GM23248 (cell line): ENCODE measurements around the gene KCNMA1. TPM values are rescaled to one million over a fixed set of nuclear protein-coding genes. Genes with fewer than 3 reads are reported as not detected.

ENCODE experiments used
- DNase-seq: peaks from one replicate; pipeline ENCODE4 v3.0.0-alpha.2; 2015
- H2AFZ ChIP-seq: fragments of 200-600 bp; sonication (generic); 2 replicates; pipeline ENCODE4 v1.6.1; 2016; ENCODE audit warnings: antibody characterized with exemption
- H3F3A ChIP-seq: fragments of 200-600 bp; sonication (generic); 2 replicates; pipeline ENCODE4 v1.6.1; 2016; ENCODE audit warnings: mild to moderate bottlenecking, antibody characterized with exemption, mixed run types; ENCODE audit not compliant: insufficient read depth
- H3K27ac ChIP-seq: fragments of 200-600 bp; sonication (generic); 2 replicates; pipeline ENCODE4 v1.5.1; 2016; ENCODE audit warnings: mild to moderate bottlenecking
- H3K27me3 ChIP-seq: fragments of 200-600 bp; sonication (generic); replicated peaks from 2 replicates; pipeline ENCODE4 v1.6.1; 2016; ENCODE audit warnings: mild to moderate bottlenecking; ENCODE audit not compliant: insufficient read depth
- H3K36me3 ChIP-seq: fragments of 200-600 bp; sonication (generic); 2 replicates; pipeline ENCODE4 v1.6.1; 2016; ENCODE audit warnings: low read depth, mild to moderate bottlenecking
- H3K4me1 ChIP-seq: fragments of 200-600 bp; sonication (generic); 2 replicates; pipeline ENCODE4 v1.6.1; 2016; ENCODE audit warnings: mild to moderate bottlenecking; ENCODE audit not compliant: insufficient read depth
- H3K4me2 ChIP-seq: fragments of 200-600 bp; sonication (generic); one replicate; pipeline ENCODE4 v1.6.1; 2016; ENCODE audit warnings: mild to moderate bottlenecking; ENCODE audit not compliant: unreplicated experiment
- H3K4me3 ChIP-seq: fragments of 200-600 bp; sonication (generic); 2 replicates; pipeline ENCODE4 v1.5.1; 2016; ENCODE audit warnings: mild to moderate bottlenecking
- H3K79me2 ChIP-seq: fragments of 200-600 bp; sonication (generic); 2 replicates; pipeline ENCODE4 v1.6.1; 2016; ENCODE audit warnings: mild to moderate bottlenecking; ENCODE audit not compliant: insufficient read depth
- H3K9ac ChIP-seq: fragments of 200-600 bp; sonication (generic); 2 replicates; pipeline ENCODE4 v1.6.1; 2016; ENCODE audit warnings: mild to moderate bottlenecking
- H3K9me2 ChIP-seq: fragments of 200-600 bp; sonication (generic); 2 replicates; pipeline ENCODE4 v1.6.1; 2016; ENCODE audit warnings: mixed run types, mild to moderate bottlenecking, moderate library complexity; ENCODE audit not compliant: insufficient read depth
- H3K9me3 ChIP-seq: fragments of 200-600 bp; sonication (generic); one replicate; pipeline ENCODE4 v1.6.1; 2017; ENCODE audit warnings: low read depth
- H4K20me1 ChIP-seq: fragments of 200-600 bp; sonication (generic); 2 replicates; pipeline ENCODE4 v1.6.0; 2016; ENCODE audit not compliant: insufficient read depth
- EZH2 ChIP-seq: fragments of 200-600 bp; sonication (generic); IDR thresholded peaks from 2 replicates; pipeline ENCODE4 v1.6.1; 2018; ENCODE audit warnings: antibody characterized with exemption, mild to moderate bottlenecking; ENCODE audit not compliant: insufficient read depth, poor library complexity, severe bottlenecking
- EZH2phosphoT487 ChIP-seq: fragments of 200-600 bp; sonication (generic); IDR thresholded peaks from 2 replicates; pipeline ENCODE4 v1.6.1; 2018; ENCODE audit warnings: antibody characterized with exemption, moderate library complexity, mild to moderate bottlenecking, low read depth; ENCODE audit not compliant: insufficient read depth
- WGBS, 2 experiments: methylation state at CpG; one replicate each; pipeline ENCODE4 v1.1.6; 2015 to 2017; ENCODE audit warnings: low lambda C conversion rate in 2 of 2, low coverage in 1 of 2; ENCODE audit errors: missing lambda C conversion rate in 2 of 2; 5-methylcytosine and 5-hydroxymethylcytosine counted together
- in situ Hi-C: fragments of 300-500 bp; cut with MboI; formaldehyde crosslinking; loops from 2 replicates; pipeline ENCODE4 v1.15.0; 2020
- polyA plus RNA-seq: library from polyadenylated mRNA; unstranded; fragments of >200 nt; fragmentation: Nextera tagmentation; extraction: Ambion mirVana; gene quantifications from 2 replicates; pipeline ENCODE4 v1.2.1, GENCODE V29; 2016
- total RNA-seq: library from RNA; depleted of rRNA; stranded (reverse); fragments of >200 nt; shearing (Covaris generic); gene quantifications from 2 replicates; pipeline ENCODE4 v1.2.3, GENCODE V29; 2014

Gene KCNMA1
- total and polyA plus RNA-seq, 2 experiments from 2014 or later: 14.2 to 25.1 TPM

DNA sequence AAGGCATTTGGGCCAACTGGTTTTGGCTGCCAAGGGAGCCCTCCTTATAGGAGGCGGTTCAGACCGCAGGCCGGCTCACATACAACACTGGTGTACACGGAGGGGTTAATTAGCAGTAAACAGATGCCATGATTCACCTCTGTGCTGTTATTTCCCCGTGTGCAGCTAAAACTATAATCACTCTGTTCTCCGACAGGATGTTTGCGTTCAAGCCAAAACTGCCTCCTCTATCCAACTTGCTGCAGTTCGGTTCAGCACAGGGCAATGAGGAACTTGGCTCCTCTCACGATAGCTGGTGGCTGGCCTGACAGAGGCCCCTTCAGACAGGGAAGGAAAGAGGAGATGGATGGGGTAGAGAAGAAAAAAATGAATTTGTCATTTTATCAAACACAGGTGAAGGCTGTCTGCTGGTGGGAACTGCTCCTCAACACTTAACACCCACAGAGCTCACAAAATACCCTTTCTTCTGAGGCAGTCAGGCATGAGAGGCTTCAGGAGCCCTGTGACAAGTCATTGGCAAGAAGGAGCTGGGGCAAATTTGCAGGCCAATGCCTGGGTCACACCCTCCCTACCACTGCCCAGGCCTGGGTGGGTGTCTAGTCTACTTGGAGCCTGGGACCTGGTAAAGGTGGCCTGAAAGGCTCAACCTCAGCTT is 24.0 kb downstream of the KCNMA1 start:
- no peak for DNase-seq
- Histone ChIP-seq H3K4me3 (no peak overlapping the region), H3K27me3 (no peaks in the 10 kb centered on the region), H2AFZ (no peak overlapping the region), H3K79me2 (peaks cover 15% of the 10 kb centered on the region), H3K36me3 (no peaks in the 10 kb centered on the region), H3K9me3 (no peaks in the 10 kb centered on the region), H3K4me2 (no peak overlapping the region), H3K9me2 (no peaks in the 10 kb centered on the region), H4K20me1 (no peaks in the 10 kb centered on the region), H3K27ac (no peak overlapping the region), H3K9ac (no peak overlapping the region), H3K4me1 (no peaks in the 10 kb centered on the region), H3F3A (no peaks in the 10 kb centered on the region)
- TF ChIP-seq EZH2 (no peak), EZH2phosphoT487 (no peak)
- in situ Hi-C loops: no loop called here
- WGBS, 2 experiments: 74% methylated on average over 9 of the region's 9 CpGs

DNA sequence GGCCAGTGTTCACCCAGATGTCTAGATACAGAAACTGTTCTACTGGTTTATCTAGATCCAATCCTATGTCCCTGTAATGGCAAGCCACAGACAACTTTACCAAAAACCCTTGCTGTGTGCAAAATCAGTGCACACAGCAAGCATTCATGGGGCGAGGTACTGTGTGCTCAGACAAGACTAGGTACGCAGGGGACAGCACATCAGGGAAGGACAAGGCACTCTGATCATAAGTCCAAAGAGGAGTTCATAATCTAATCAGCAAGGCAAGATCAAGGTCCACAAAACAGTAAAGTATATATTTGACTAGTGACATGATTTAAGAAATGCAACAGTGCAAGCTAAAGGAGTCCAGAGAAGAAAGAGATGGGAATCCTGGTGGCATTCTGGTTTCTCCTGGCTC is 25.9 kb downstream of the KCNMA1 start:
- H3K9me3 ChIP-seq: no peaks in the 10 kb centered on the region
- 95 to 98% methylated on average over 2 of the region's 2 CpGs for WGBS, 2 experiments
- no peak overlapping the region for H2AFZ ChIP-seq
- no peak for DNase-seq
- no peaks in the 10 kb centered on the region for H3F3A ChIP-seq
- H3K9ac ChIP-seq: no peak overlapping the region
- no peak overlapping the region for H3K27ac ChIP-seq
- no peaks in the 10 kb centered on the region for H3K27me3 ChIP-seq
- in situ Hi-C loops: no loop called here
- H3K4me3 ChIP-seq: no peak overlapping the region
- H3K9me2 ChIP-seq: no peaks in the 10 kb centered on the region
- H4K20me1 ChIP-seq: no peaks in the 10 kb centered on the region
- no peak overlapping the region for H3K4me2 ChIP-seq
- TF ChIP-seq EZH2phosphoT487 (no peak), EZH2 (no peak)
- no peaks in the 10 kb centered on the region for H3K36me3 ChIP-seq
- H3K4me1 ChIP-seq: no peaks in the 10 kb centered on the region
- H3K79me2 ChIP-seq: peaks cover 16% of the 10 kb centered on the region

DNA sequence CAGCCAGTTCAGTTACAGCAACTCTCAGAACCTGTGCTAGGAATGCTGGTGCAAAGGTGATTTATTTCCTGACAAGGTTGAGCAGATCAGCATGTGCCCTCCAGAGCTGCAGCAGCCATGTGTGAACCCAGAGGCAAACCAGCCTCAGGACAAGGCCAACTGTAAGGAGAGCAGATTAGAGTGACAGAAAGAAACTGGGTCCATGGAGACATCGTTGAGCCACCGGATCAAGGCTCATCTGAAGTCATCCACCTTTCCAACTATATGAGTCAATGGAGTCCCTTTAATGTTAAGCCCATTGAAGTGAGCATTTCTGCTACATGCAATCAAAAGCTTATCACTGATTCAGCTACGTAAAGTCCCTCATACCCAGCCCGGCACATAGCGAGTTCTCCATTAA is 26.4 kb downstream of the KCNMA1 start:
- no peak overlapping the region for H3K9ac ChIP-seq
- in situ Hi-C loops: no loop called here
- TF ChIP-seq EZH2phosphoT487 (no peak), EZH2 (no peak)
- no peak overlapping the region for H3K4me2 ChIP-seq
- no peak overlapping the region for H2AFZ ChIP-seq
- no peaks in the 10 kb centered on the region for H3K9me3 ChIP-seq
- no peaks in the 10 kb centered on the region for H3K27me3 ChIP-seq
- H3K79me2 ChIP-seq: peaks cover 16% of the 10 kb centered on the region
- H3K36me3 ChIP-seq: no peaks in the 10 kb centered on the region
- H3K4me1 ChIP-seq: no peaks in the 10 kb centered on the region
- no peak overlapping the region for H3K27ac ChIP-seq
- WGBS, 2 experiments: 86 to 87% methylated on average over 5 of the region's 5 CpGs
- no peaks in the 10 kb centered on the region for H3K9me2 ChIP-seq
- no peaks in the 10 kb centered on the region for H4K20me1 ChIP-seq
- no peak overlapping the region for H3K4me3 ChIP-seq
- DNase-seq: no peak
- H3F3A ChIP-seq: no peaks in the 10 kb centered on the region

DNA sequence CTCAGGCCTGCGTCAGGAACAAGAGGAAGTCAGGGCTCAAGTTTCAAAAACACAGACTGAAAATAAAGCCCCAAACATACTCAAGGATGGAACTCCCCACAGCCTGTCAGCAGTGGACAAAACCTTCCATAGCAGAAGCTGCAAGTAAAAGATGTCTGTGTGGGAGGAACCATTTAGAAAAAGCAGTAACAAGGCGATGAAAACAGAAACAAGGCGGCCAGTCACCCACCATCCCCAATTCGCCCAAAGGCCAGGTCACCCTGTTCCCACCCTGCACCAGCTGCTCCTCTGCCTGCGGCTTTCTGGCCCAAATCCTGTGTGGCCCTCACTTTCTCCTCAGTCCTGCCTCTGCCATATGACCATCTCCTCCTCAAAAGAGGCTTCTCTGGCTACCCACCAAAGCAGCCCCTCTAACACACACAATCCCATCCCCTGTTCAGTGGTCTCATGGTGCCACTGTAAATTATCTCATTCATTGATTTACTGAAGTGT is 27.8 kb downstream of the KCNMA1 start:
- Histone ChIP-seq H3K27me3 (no peaks in the 10 kb centered on the region), H4K20me1 (no peaks in the 10 kb centered on the region), H3K79me2 (peaks cover 19% of the 10 kb centered on the region), H3K9ac (no peak overlapping the region), H2AFZ (no peak overlapping the region), H3K36me3 (no peaks in the 10 kb centered on the region), H3K9me2 (no peaks in the 10 kb centered on the region), H3K4me1 (no peaks in the 10 kb centered on the region), H3K9me3 (no peaks in the 10 kb centered on the region), H3F3A (no peaks in the 10 kb centered on the region), H3K4me2 (no peak overlapping the region), H3K27ac (no peak overlapping the region), H3K4me3 (no peak overlapping the region)
- peak; percentile 16 for DNase-seq
- 88 to 95% methylated on average over 5 of the region's 5 CpGs for WGBS, 2 experiments
- in situ Hi-C loops: no loop called here
- TF ChIP-seq EZH2 (no peak), EZH2phosphoT487 (no peak)
